PC-9 (cell line): ENCODE results near the gene PGC. TPM values are rescaled to one million over a fixed set of nuclear protein-coding genes. Genes with fewer than 3 reads are reported as not detected.
A peak's percentile ranks its signal among the peaks of the same experiment; 100 is the strongest.

Source experiments
- BruUV-seq: library from RNA; stranded (reverse); fragments of 400-500 nt; replicated peaks from 2 replicates; lab custom pipeline; 2021; lab: Mats Ljungman, UMichigan
- CTCF ChIA-PET: fragments of 300-600 bp; sonication (Branson Sonifier 250); formaldehyde crosslinking; loops from one replicate; lab custom pipeline; 2022; ENCODE audit warnings: antibody characterized with exemption; lab: Charles Lee
- POLR2A ChIA-PET: fragments of 300-600 bp; sonication (Branson Sonifier 250); formaldehyde crosslinking; loops from one replicate; lab custom pipeline; 2022; ENCODE audit warnings: antibody characterized with exemption; ENCODE audit not compliant: unreplicated experiment; lab: Charles Lee
- DNase-seq, 2 experiments: peaks; one replicate each; pipeline versions ENCODE4 v3.0.0 to v3.0.0-alpha.2; 2015 to 2022; ENCODE audit warnings: mixed read lengths in 1 of 2
- H2AFZ ChIP-seq: fragments of 200-600 bp; sonication (generic); 2 replicates; pipeline ENCODE4 v1.8.1; 2017; ENCODE audit warnings: antibody characterized with exemption
- H3F3A ChIP-seq: fragments of 200-600 bp; sonication (generic); 2 replicates; pipeline ENCODE4 v1.8.1; 2017; ENCODE audit warnings: antibody characterized with exemption, mild to moderate bottlenecking, low read depth; ENCODE audit not compliant: insufficient read depth
- H3K27ac ChIP-seq: fragments of 200-600 bp; sonication (generic); 2 replicates; pipeline ENCODE4 v1.6.1; 2016; ENCODE audit warnings: mixed run types
- H3K27me3 ChIP-seq: fragments of 200-600 bp; sonication (generic); 2 replicates; pipeline ENCODE4 v1.6.1; 2016; ENCODE audit warnings: low read depth, mixed run types; ENCODE audit not compliant: insufficient read depth
- H3K36me3 ChIP-seq: fragments of 200-600 bp; sonication (generic); 2 replicates; pipeline ENCODE4 v1.6.1; 2016; ENCODE audit warnings: low read depth, mixed run types
- H3K4me1 ChIP-seq: fragments of 200-600 bp; sonication (generic); replicated peaks from 2 replicates; pipeline ENCODE4 v1.6.1; 2016; ENCODE audit warnings: mixed run types; ENCODE audit not compliant: insufficient read depth
- H3K4me2 ChIP-seq: fragments of 200-600 bp; sonication (generic); 2 replicates; pipeline ENCODE4 v1.6.1; 2017; ENCODE audit warnings: mixed run types
- H3K4me3 ChIP-seq: fragments of 200-600 bp; sonication (generic); 2 replicates; pipeline ENCODE4 v1.6.1; 2016; ENCODE audit warnings: mixed run types
- H3K79me2 ChIP-seq: fragments of 200-600 bp; sonication (generic); 2 replicates; pipeline ENCODE4 v1.6.1; 2017; ENCODE audit warnings: low read depth, mixed run types
- H3K9me2 ChIP-seq: fragments of 200-600 bp; sonication (generic); 2 replicates; pipeline ENCODE4 v1.8.1; 2017; ENCODE audit warnings: mild to moderate bottlenecking; ENCODE audit not compliant: insufficient read depth
- H3K9me3 ChIP-seq: fragments of 200-600 bp; sonication (generic); 2 replicates; pipeline ENCODE4 v1.8.1; 2016; ENCODE audit warnings: low read depth; ENCODE audit not compliant: insufficient read depth
- H4K20me1 ChIP-seq: fragments of 200-600 bp; sonication (generic); 2 replicates; pipeline ENCODE4 v1.8.1; 2017; ENCODE audit not compliant: insufficient read depth
- EZH2 ChIP-seq: fragments of 200-600 bp; sonication (generic); IDR thresholded peaks from 2 replicates; pipeline ENCODE4 v1.8.0; 2017; ENCODE audit warnings: antibody characterized with exemption, low read depth
- intact Hi-C: fragments of 100-400 bp; cut with micrococcal nuclease; formaldehyde crosslinking; loops from one replicate; pipeline ENCODE4 v1.10.0; 2022; ENCODE audit not compliant: unreplicated experiment
- total RNA-seq: library from RNA; stranded (reverse); gene quantifications from 2 replicates; pipeline ENCODE4 v1.2.3, GENCODE V29; 2021
- TF ChIP-seq, protein P1 (sequence below): fragments of 200-600 bp; sonication (generic); conservative IDR thresholded peaks from 2 replicates; pipeline ENCODE4 v1.6.1; 2017; ENCODE audit warnings: mixed run types, antibody characterized with exemption, mild to moderate bottlenecking, moderate library complexity

Gene PGC
- total RNA-seq, 1 experiment from 2014 or later = not detected

DNA sequence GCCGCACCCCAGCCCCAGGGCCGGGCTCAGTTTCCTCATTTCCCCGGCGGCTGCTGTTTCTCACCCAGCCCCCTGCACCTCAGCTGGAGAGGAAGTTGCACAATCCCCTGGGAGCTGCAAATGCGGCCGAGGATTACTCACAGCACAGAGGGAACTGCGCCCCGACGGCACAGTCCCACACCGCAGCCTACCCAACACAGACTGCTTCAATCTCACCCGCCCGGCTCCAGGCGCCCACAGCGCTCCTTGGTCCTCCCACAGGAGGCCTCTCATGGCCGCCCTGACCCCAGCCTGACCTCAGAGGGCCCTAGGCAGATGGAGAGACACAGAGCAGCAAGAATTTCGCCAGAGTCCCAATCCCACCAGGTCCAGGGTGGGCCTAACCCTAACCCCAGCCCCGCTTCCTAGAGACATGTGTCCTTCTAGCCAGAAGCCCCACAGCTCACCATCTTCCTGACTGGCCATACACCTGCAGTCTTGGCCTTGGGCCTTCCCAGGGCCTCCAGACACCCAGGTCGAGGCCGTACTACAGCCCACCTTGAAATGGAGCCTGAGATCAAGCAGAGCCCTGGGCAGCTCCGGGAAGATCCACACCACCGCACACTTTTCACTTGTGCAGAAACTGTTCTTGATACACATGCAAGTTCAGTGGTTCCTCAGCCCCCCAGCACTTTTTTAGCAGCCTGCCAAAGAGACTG lies 23.5 kb downstream of the PGC start:
- CTCF ChIA-PET = no interaction called here
- peaks cover 7% of the 10 kb centered on the region; the same call in 1 of the 2 replicates for H3F3A ChIP-seq
- H3K79me2 ChIP-seq = no peaks in the 10 kb centered on the region
- H3K27me3 ChIP-seq = no peaks in the 10 kb centered on the region
- peak overlapping the region; percentile 42 for H3K4me2 ChIP-seq
- no peaks in the 10 kb centered on the region for H4K20me1 ChIP-seq
- intact Hi-C loops = loop anchor here (1.0 kb wide), 1 partner anchor 10 kb away; no protein-coding TSS in a partner anchor
- BruUV-seq = no TSS peak
- no peak overlapping the region for H3K4me3 ChIP-seq
- POLR2A ChIA-PET = interaction anchor here (0.5 kb wide), 3 partner anchors 19 to 1298 kb away, joined by 3 to 25 read pairs (median 4); partner anchors contain the start of gene RRP36
- TF ChIP-seq EZH2 = no peak
- TF ChIP-seq, protein P1, sequence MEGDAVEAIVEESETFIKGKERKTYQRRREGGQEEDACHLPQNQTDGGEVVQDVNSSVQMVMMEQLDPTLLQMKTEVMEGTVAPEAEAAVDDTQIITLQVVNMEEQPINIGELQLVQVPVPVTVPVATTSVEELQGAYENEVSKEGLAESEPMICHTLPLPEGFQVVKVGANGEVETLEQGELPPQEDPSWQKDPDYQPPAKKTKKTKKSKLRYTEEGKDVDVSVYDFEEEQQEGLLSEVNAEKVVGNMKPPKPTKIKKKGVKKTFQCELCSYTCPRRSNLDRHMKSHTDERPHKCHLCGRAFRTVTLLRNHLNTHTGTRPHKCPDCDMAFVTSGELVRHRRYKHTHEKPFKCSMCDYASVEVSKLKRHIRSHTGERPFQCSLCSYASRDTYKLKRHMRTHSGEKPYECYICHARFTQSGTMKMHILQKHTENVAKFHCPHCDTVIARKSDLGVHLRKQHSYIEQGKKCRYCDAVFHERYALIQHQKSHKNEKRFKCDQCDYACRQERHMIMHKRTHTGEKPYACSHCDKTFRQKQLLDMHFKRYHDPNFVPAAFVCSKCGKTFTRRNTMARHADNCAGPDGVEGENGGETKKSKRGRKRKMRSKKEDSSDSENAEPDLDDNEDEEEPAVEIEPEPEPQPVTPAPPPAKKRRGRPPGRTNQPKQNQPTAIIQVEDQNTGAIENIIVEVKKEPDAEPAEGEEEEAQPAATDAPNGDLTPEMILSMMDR = no peak
- H3K9me3 ChIP-seq = no peaks in the 10 kb centered on the region
- peak overlapping the region; percentile 46 for H3K27ac ChIP-seq
- no peaks in the 10 kb centered on the region for H3K36me3 ChIP-seq
- DNase-seq = peak; percentile 69 to 73
- peaks cover 17% of the 10 kb centered on the region for H3K4me1 ChIP-seq
- 0 out of 2 replicates have a peak overlapping the region, but pooled peaks have one; percentile 18 for H2AFZ ChIP-seq
- H3K9me2 ChIP-seq = no peaks in the 10 kb centered on the region

DNA sequence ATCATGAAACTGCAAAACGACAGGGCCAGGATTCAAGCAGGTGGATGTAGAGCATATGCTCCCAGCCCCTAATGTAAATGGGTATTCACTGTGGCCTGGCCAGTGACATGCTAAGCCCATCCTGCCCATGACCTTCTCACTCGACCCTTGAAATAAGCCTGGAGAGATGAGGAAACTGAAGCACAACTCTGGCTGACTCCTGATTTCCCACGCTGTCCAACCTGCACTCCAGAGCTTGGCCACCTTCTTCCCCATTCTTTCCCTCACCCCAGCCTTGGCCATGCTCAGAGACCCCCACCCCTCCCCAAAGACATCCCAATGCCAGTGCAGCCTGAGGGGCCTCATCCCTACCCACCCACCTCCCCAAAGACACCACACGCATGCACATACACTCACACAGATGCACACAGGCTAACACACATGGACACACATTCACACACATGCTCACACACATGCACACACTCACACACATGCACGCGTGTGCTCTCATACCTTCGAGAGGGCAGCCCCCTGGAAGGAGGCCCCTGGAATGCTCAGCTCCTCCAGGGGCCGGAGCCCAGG lies 24.1 kb downstream of the PGC start:
- Histone ChIP-seq H3K27me3 (no peaks in the 10 kb centered on the region), H4K20me1 (no peaks in the 10 kb centered on the region), H3K27ac (no peak overlapping the region), H3K36me3 (no peaks in the 10 kb centered on the region), H3K4me3 (no peak overlapping the region), H3K9me2 (no peaks in the 10 kb centered on the region), H3K4me2 (peak overlapping the region; percentile 42), H3K79me2 (no peaks in the 10 kb centered on the region), H2AFZ (no peak overlapping the region), H3K9me3 (no peaks in the 10 kb centered on the region), H3K4me1 (peaks cover 17% of the 10 kb centered on the region), H3F3A (peaks cover 7% of the 10 kb centered on the region; the same call in 1 of the 2 replicates)
- intact Hi-C loops = loop anchor here (1.0 kb wide), 1 partner anchor 10 kb away; no protein-coding TSS in a partner anchor
- POLR2A ChIA-PET = interaction anchor here (0.5 kb wide), 3 partner anchors 20 to 1298 kb away, joined by 3 to 25 read pairs (median 4); partner anchors contain the start of gene RRP36
- no peak for TF ChIP-seq EZH2
- TF ChIP-seq, protein P1 = no peak
- DNase-seq = no peak
- CTCF ChIA-PET = no interaction called here
- BruUV-seq = no TSS peak

DNA sequence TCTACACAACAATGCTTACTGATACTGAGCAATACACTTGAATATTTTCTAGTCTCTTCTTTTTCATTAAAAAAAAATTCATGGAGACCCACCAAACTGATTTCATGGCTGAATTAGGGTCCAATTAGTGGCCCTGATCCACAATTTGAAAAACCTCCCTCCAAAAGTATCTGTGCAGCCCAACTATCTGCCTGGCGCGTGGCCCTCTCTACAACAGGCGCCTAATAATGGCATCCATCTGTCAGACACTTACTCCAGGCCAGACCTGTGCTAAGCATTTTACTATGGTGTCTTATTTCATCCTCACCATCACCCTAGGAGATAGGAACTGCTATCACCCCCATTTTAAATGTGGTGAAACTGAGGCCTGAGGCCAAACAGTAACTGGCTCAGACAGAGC lies 25.8 kb downstream of the PGC start:
- Histone ChIP-seq H3K4me3 (no peak overlapping the region), H4K20me1 (no peaks in the 10 kb centered on the region), H2AFZ (no peak overlapping the region), H3K9me3 (no peaks in the 10 kb centered on the region), H3K36me3 (no peaks in the 10 kb centered on the region), H3K27me3 (no peaks in the 10 kb centered on the region), H3K9me2 (no peaks in the 10 kb centered on the region), H3F3A (peaks cover 7% of the 10 kb centered on the region; the same call in 1 of the 2 replicates), H3K79me2 (no peaks in the 10 kb centered on the region), H3K27ac (no peak overlapping the region), H3K4me2 (no peak overlapping the region), H3K4me1 (peaks cover 17% of the 10 kb centered on the region)
- POLR2A ChIA-PET = no interaction called here
- CTCF ChIA-PET = no interaction called here
- no TSS peak for BruUV-seq
- TF ChIP-seq, protein P1 = no peak
- TF ChIP-seq EZH2 = no peak
- intact Hi-C loops = no loop called here
- no peak for DNase-seq
